NCI-H460 (cell line): ENCODE data around the gene GATM. TPM values are rescaled to one million over a fixed set of nuclear protein-coding genes. Genes with fewer than 3 reads are reported as not detected.

ENCODE experiments used
- DNase-seq: peaks from one replicate; pipeline ENCODE4 v3.0.0-alpha.2; 2016; ENCODE audit warnings: low read depth; ENCODE audit errors: extremely low read depth
- total RNA-seq: library from RNA; depleted of rRNA; stranded (reverse); fragments of >200 nt; shearing (Covaris generic); gene quantifications from 2 replicates; pipeline ENCODE4 v1.2.3, GENCODE V29; 2014

The GATM gene
- total RNA-seq, 1 experiment from 2014 or later = 0.25 TPM

GRCh38 chr15:45362419-45362818 lies 15.9 kb downstream of the GATM start:
- no peak for DNase-seq

- DNase-seq = no peak
Observed at GRCh38 chr15:45361878-45362277, 16.5 kb downstream of the GATM start.

GRCh38 chr15:45355860-45356259 lies 22.5 kb downstream of the GATM start:
- DNase-seq = no peak

GRCh38 chr15:45354711-45355110 lies 23.6 kb downstream of the GATM start:
- no peak for DNase-seq

GRCh38 chr15:45351227-45351626 lies 27.1 kb downstream of the GATM start:
- DNase-seq = peak; percentile 8

GRCh38 chr15:45349623-45350022 lies 28.7 kb downstream of the GATM start:
- DNase-seq = no peak

- DNase-seq = no peak
Observed at GRCh38 chr15:45347989-45348388, 30.4 kb downstream of the GATM start.

- no peak for DNase-seq
Observed at GRCh38 chr15:45347033-45347432, 31.3 kb downstream of the GATM start.

GRCh38 chr15:45346381-45346780 lies 32.0 kb downstream of the GATM start:
- DNase-seq = no peak

- DNase-seq = no peak
Observed at GRCh38 chr15:45343258-45343860, 35.0 kb downstream of the GATM start.

GRCh38 chr15:45341790-45342189 lies 36.6 kb downstream of the GATM start:
- DNase-seq = no peak

- no peak for DNase-seq
Observed at GRCh38 chr15:45340429-45340828, 37.9 kb downstream of the GATM start.

- no peak for DNase-seq
Observed at GRCh38 chr15:45338417-45338816, 39.9 kb downstream of the GATM start.

GRCh38 chr15:45337224-45337623 lies 41.1 kb downstream of the GATM start:
- DNase-seq = no peak

- DNase-seq = no peak
Observed at GRCh38 chr15:45333550-45333949, 44.8 kb downstream of the GATM start.

- no peak for DNase-seq
Observed at GRCh38 chr15:45332694-45333093, 45.6 kb downstream of the GATM start.

- no peak for DNase-seq
Observed at GRCh38 chr15:45331972-45332371, 46.4 kb downstream of the GATM start.

- no peak for DNase-seq
Observed at GRCh38 chr15:45328663-45329062, 49.7 kb downstream of the GATM start.

- DNase-seq = no peak
Observed at GRCh38 chr15:45326741-45327140, 51.6 kb downstream of the GATM start.

GRCh38 chr15:45326280-45326679 lies 52.1 kb downstream of the GATM start:
- no peak for DNase-seq

- DNase-seq = no peak
Observed at GRCh38 chr15:45320581-45321205, 57.7 kb downstream of the GATM start.

- no peak for DNase-seq
Observed at GRCh38 chr15:45319472-45320214, 58.7 kb downstream of the GATM start.
